Measurements from ENCODE around the gene NPW. TPM values are rescaled to one million over a fixed set of nuclear protein-coding genes. Genes with fewer than 3 reads are reported as not detected.

Gene NPW
- total RNA-seq, 2 experiments from 2014 or later = 29.1 to 34.2 TPM

DNA sequence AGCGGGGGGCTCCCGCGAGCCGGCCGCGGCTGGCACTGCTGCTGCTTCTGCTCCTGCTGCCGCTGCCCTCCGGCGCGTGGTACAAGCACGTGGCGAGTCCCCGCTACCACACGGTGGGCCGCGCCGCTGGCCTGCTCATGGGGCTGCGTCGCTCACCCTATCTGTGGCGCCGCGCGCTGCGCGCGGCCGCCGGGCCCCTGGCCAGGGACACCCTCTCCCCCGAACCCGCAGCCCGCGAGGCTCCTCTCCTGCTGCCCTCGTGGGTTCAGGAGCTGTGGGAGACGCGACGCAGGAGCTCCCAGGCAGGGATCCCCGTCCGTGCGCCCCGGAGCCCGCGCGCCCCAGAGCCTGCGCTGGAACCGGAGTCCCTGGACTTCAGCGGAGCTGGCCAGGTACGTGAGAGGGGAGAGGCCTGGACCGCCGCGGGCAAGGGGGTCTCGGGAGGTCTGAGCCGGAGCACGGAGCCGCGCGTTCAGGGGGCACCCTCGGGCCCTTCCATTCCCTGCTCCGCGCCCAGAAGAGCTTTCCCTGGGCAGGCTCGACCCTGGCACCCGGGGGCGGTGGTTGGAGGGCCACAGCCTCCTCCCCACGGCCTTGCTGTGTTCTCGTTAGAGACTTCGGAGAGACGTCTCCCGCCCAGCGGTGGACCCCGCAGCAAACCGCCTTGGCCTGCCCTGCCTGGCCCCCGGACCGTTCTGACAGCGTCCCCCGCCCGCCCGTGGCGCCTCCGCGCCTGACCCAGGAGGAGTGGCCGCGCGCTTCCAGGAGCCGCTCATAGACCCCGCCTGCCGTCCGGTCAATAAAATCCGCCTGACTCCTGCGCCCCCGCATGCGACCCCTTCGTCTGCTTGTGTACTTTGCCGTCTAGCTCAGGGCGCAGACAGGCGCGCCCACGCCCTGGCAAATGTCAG, 591 bp downstream of the NPW start:
- Mint-ChIP-seq H3K36me3 (peaks cover 4% of the 10 kb centered on the region), H3K4me3 (peak overlapping the region; percentile 74), H3K27ac (no peak overlapping the region), H3K9me3 (no peaks in the 10 kb centered on the region), H3K27me3 (peaks cover 41% of the 10 kb centered on the region), H3K4me1 (peaks cover 14% of the 10 kb centered on the region)
- peak; percentile 27 for DNase-seq

DNA sequence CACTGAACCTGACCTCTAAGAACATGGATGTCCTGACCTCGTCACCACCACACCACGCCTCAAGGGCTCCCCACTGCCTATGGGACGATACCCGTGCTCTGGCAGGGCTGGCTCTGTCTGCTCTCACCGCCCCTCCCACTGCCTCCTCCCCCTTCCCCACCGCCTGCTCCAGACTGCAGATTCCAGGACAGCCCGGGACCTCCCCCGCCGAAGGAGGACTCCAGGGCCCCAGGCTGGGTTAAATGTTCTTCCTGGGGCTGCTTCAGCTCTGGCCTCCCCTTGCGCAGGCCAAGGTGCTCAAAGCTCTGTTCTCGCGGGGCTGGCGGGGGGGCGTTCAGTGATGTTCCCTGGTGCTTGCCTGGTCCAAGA, 3.1 kb downstream of the NPW start:
- peak overlapping the region; percentile 70 for H3K4me3 Mint-ChIP-seq
- peaks cover 48% of the 10 kb centered on the region for H3K27me3 Mint-ChIP-seq
- peaks cover 4% of the 10 kb centered on the region for H3K36me3 Mint-ChIP-seq
- H3K9me3 Mint-ChIP-seq = no peaks in the 10 kb centered on the region
- H3K4me1 Mint-ChIP-seq = peaks cover 18% of the 10 kb centered on the region
- H3K27ac Mint-ChIP-seq = no peak overlapping the region
- DNase-seq = no peak

DNA sequence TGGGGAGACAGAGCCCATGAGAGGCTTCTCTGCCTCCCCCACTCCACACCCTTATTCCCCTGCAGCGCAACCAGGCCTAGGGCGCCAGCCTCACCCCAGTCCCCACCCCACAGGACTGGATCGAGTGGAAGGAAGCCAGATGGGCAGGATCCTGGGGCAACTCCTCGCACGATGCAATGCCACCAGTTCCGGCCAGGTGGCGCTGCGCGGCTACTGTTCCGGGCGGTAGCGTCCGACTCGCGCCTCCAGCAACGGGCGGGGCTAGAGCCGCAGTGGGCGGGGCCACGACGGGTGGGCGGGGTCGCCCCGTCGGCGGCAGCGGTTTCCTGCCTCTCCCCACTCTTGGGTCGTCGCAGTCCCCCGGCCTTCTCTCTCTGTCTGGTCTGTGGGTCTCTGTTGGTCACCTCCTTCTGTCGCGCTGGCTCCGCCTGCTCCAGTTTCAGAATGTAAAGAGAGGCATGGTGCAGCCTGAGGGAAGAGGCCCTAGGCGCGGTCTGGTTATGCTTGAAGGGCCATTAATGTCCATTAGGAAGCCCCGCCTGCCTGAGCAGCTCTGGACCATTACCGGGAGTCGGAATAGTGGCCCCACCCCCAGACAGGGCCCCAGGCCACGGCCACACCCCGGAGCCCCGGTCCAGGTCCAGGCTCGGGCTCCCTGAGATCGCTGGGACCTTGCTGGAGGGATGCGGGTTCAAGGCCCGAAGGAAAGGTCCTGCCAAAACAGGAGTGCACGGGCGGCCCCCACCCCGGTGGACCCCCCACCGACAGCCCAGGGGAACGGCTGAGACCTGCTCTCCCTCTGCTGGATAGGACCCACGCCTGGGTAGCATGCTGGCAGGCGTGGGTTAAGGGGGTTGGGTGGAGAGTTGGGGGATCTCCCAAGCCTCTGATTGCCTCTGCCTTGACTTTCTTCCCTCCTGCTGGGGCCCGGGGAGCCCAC, 3.8 kb downstream of the NPW start:
- peak overlapping the region; percentile 70 for H3K4me3 Mint-ChIP-seq
- H3K4me1 Mint-ChIP-seq = peaks cover 18% of the 10 kb centered on the region
- H3K9me3 Mint-ChIP-seq = no peaks in the 10 kb centered on the region
- DNase-seq = peak; percentile 93
- H3K27me3 Mint-ChIP-seq = peaks cover 44% of the 10 kb centered on the region
- H3K27ac Mint-ChIP-seq = peak overlapping the region; percentile 68
- peaks cover 4% of the 10 kb centered on the region for H3K36me3 Mint-ChIP-seq

DNA sequence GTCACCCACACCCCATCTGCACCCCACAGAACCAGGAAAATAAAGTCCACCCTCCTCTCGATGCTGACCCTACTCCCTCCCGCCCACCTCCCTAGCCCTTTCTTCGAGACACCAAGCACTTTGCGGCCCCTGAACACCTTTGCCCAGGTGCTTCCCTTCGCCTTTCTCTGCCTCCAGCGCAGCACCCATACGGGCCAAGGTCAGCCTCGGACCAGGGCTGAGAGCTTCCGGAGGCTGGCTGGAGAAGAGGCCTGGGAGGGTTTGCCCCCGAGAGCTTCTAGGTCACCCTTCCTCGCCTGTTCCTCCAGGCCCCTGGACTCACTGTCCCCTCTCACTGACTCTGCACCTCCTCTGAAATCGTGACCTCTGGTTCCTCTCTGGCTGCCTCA, 4.4 kb downstream of the NPW start:
- Mint-ChIP-seq H3K27ac (no peak overlapping the region), H3K36me3 (peaks cover 4% of the 10 kb centered on the region), H3K27me3 (peaks cover 39% of the 10 kb centered on the region), H3K4me3 (no peak overlapping the region), H3K4me1 (peaks cover 18% of the 10 kb centered on the region), H3K9me3 (no peaks in the 10 kb centered on the region)
- no peak for DNase-seq

DNA sequence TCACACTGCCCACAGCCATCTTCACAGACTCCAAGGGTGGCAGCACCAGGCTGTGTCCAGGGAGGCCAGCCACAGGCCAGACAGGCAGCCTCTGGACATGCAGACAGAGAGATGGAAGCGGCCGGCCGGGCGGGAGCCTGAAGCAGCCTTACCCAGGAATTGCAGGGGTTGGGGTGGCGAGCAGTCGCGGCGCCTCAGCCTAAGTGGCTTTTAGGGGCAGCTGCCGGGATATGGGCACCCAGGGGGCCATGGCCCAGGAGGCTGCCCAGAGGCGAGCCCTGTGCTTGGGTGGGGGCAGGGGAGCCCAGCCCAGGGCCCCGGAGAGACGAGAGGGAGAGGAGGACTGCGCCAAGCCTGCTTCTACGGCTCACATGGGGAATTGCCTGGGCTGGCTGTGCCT, 5.7 kb downstream of the NPW start:
- Mint-ChIP-seq H3K9me3 (no peaks in the 10 kb centered on the region), H3K36me3 (peaks cover 4% of the 10 kb centered on the region), H3K4me1 (peaks cover 18% of the 10 kb centered on the region), H3K27ac (no peak overlapping the region), H3K27me3 (peaks cover 35% of the 10 kb centered on the region), H3K4me3 (no peak overlapping the region)
- DNase-seq = no peak

DNA sequence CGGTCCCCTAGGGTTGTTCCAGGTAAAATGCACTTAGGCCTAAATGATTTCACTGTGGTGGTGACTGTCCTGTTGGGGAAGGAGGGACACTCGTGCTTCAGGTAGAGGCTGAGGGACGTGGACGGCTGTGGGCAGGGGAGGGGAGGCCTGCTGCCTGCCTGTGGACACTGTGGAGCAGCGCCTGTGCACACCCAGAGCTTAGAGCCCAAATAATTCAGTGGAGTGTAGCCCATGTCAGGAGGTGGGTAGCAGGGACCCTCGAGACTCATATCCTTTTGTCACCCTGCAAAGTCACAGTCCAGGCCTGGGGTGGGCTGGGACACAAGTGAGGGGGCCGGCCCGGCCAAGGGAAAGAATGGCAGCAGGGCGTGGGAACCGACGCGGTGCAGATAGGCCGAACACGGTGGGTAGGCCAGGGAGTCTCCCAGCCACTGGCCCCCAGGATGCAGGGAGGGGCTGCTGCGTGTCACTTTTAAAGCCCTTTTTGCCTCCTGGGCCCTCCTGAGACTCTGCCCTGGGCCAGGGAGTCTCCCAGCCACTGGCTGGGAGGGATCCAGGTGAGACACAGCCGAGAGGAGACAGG, 6.4 kb downstream of the NPW start:
- H3K4me3 Mint-ChIP-seq = peak overlapping the region; percentile 47

DNA sequence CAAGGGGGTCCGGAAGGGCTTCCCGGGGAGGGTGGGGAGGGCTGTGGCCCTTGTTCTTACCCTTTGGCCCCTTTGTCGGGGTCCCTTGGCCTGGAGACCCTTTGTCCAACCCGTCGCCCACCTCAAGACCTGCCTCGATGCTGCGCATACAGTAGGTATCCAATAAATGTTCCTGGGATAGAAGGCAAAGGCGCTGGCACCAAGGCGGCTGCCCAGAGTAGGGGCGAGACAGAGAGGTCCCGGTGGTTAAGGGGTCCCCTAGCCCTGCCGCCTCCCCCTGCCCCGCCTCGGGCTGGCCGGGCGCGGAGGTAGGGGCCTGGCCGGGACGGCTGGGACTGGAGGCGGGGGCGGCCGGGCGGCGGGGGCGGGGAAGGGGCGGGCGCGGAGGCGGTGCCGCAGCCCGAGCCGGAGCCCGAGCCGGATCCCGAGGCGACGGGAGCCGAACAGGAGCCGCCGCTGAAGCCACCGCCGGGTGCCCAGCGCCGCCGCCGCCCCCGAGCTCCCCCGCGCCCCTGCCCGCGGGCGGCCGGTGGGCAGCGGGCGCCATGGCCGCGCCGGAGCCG, 7.0 kb downstream of the NPW start, which contains the start of gene NHERF2:
NHERF2 (plus strand) TSS at position 442 of the 563 bp plus-strand sequence; CDS start at position 546, 104 bp downstream.
- Mint-ChIP-seq H3K4me3 (peak within 1 kb of the TSS; percentile 54), H3K4me1 (peaks cover 12% of the 10 kb centered on the region), H3K36me3 (peaks cover 2% of the 10 kb centered on the region), H3K9me3 (no peaks in the 10 kb centered on the region), H3K27ac (no peak within 1 kb of the TSS), H3K27me3 (peaks cover 23% of the 10 kb centered on the region)
- no peak for DNase-seq

More for the DNA sequence above, 6.4 kb downstream of the NPW start:
- H3K4me1 Mint-ChIP-seq = peaks cover 13% of the 10 kb centered on the region
- H3K9me3 Mint-ChIP-seq = no peaks in the 10 kb centered on the region
- peaks cover 28% of the 10 kb centered on the region for H3K27me3 Mint-ChIP-seq
- H3K36me3 Mint-ChIP-seq = peaks cover 2% of the 10 kb centered on the region
- DNase-seq = no peak
- no peak overlapping the region for H3K27ac Mint-ChIP-seq

DNA sequence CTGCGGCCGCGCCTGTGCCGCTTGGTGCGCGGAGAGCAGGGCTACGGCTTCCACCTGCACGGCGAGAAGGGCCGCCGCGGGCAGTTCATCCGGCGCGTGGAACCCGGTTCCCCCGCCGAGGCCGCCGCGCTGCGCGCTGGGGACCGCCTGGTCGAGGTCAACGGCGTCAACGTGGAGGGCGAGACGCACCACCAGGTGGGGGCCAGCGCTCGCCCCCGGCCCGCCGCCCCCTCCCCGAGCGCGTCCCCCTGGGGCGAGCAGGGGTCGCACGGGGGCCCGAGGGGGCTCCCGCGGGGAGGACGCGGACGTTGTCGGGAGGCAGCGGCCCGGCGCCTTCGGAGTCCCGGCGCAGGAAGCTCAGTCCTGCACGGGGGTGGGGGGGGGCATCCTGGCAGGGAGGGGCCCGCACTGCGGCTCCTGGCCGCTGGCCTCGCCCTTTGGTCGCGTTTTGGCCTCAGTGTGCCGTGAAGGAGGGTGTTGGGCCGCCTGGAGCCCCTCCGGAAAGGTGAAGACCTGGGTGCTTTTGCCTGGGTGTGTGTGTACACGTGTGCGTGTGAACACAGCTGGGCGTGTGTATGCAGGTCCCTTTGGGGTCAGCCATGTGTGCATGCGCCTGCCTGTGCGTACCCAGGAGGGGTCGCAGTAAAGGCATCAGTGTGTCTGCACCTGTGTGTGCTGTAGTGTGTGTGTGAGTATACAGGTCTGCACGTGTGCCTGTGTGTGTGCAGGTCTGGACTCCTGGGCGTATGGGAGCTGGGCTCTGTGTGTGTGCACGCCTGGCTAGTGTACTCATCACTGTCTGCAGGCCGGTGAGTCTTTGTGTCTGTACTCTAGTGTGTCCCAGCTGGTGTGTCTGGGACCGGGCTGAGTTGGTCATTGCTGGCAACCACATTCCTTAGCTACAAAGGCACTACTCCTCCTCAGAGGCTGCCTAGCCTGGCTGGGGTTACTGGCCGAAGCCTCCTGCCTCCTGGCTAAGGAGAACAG, 7.7 kb downstream of the NPW start:
- H3K9me3 Mint-ChIP-seq = no peaks in the 10 kb centered on the region
- H3K4me1 Mint-ChIP-seq = peaks cover 11% of the 10 kb centered on the region
- peaks cover 15% of the 10 kb centered on the region for H3K27me3 Mint-ChIP-seq
- peak overlapping the region; percentile 54 for H3K4me3 Mint-ChIP-seq
- peaks cover 2% of the 10 kb centered on the region for H3K36me3 Mint-ChIP-seq
- H3K27ac Mint-ChIP-seq = no peak overlapping the region
- DNase-seq = no peak

DNA sequence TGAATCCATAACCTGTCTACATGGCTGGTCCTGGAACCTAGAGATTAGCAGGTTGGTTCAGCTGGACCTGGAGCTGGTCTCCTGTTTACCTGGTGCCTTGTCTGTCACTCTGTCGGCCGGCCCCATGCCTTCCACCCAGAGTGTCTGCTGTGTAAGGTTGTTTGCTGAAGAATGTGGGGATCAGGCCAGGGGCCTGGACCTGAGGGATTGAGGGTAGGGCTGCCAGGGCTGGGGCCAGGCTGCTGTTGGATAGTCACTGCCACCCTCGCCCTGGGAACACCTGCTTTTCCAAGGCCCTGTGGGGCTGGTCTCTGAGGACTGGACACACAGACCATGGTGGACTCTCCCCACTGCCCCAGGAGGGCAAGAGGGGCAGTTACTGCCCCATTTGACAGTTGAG, 8.6 kb downstream of the NPW start:
- peaks cover 6% of the 10 kb centered on the region for H3K4me1 Mint-ChIP-seq
- no peak overlapping the region for H3K4me3 Mint-ChIP-seq
- H3K9me3 Mint-ChIP-seq = no peaks in the 10 kb centered on the region
- H3K27me3 Mint-ChIP-seq = peaks cover 7% of the 10 kb centered on the region
- no peak overlapping the region for H3K27ac Mint-ChIP-seq
- no peak for DNase-seq
- no peaks in the 10 kb centered on the region for H3K36me3 Mint-ChIP-seq

DNA sequence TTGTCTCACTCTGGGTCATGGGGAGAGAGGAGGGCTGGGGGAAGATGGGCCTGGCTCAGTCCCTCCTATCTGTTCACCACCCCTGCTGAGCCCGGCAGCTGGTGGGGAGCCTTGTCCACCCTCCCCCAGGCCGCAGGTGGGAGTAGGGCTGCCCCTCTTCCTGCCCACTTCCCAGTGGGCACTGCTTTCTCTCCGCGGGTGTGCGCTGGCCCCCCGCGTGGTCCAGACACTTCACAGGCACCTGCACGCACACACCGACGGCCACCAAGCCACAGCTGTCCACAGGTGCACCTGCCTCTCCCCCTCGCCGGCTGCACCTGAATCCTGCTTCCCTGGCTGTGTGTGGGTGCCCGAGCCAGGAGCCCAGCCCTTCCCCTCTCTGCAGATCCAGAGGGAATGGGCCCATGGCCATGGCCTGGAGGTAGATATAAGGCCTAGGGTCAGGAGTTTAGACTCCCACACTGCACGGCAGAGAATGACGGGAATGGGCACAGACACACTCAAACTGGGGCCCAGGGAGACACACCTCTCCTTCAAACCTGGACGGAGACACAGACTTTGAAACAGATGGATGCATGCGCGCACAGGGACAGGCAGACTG, 9.1 kb downstream of the NPW start:
- no peaks in the 10 kb centered on the region for H3K9me3 Mint-ChIP-seq
- H3K27ac Mint-ChIP-seq = no peak overlapping the region
- H3K36me3 Mint-ChIP-seq = no peaks in the 10 kb centered on the region
- H3K4me1 Mint-ChIP-seq = peaks cover 6% of the 10 kb centered on the region
- no peak overlapping the region for H3K4me3 Mint-ChIP-seq
- H3K27me3 Mint-ChIP-seq = peaks cover 7% of the 10 kb centered on the region
- DNase-seq = no peak

DNA sequence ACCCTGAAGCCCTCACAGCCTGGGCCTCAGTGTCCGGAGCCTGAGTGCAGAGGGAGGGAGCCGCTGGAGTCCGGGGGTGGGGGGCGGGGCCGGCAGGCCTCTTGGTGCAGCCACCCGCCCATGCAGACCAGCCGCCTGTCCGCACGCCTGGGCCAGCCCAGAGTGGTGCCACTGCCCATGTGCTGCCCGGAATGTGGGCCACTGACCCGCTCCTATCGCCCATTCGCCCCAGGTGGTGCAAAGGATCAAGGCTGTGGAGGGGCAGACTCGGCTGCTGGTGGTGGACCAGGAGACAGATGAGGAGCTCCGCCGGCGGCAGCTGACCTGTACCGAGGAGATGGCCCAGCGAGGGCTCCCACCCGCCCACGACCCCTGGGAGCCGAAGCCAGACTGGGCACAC, 9.8 kb downstream of the NPW start:
- H3K27ac Mint-ChIP-seq = no peak overlapping the region
- no peak for DNase-seq
- H3K4me1 Mint-ChIP-seq = peaks cover 4% of the 10 kb centered on the region
- H3K36me3 Mint-ChIP-seq = no peaks in the 10 kb centered on the region
- no peak overlapping the region for H3K4me3 Mint-ChIP-seq
- no peaks in the 10 kb centered on the region for H3K9me3 Mint-ChIP-seq
- H3K27me3 Mint-ChIP-seq = peaks cover 7% of the 10 kb centered on the region

DNA sequence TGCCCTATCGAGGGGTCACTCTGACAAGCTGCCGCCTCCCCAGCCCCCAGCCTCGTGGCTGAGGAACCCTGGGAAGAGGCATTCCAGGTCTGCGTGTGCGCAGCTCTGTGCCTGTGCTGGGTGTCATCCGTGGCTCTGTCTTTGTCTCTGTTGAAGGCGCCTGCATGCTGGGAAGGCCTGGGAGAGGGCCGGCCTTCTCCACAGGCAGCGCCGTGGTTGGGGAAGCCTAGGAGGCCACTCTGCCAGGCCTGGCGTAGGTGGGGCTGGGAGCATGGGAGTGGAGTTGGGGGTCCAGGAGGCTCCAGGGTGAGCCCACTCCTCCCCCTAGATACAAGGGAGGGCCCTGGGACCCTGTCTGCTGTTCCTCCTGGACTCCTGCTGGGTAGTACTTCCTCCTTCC, 10.5 kb downstream of the NPW start:
- H3K4me1 Mint-ChIP-seq = peaks cover 4% of the 10 kb centered on the region
- no peak overlapping the region for H3K4me3 Mint-ChIP-seq
- H3K27me3 Mint-ChIP-seq = peaks cover 7% of the 10 kb centered on the region
- H3K36me3 Mint-ChIP-seq = no peaks in the 10 kb centered on the region
- no peak overlapping the region for H3K27ac Mint-ChIP-seq
- DNase-seq = no peak
- H3K9me3 Mint-ChIP-seq = no peaks in the 10 kb centered on the region

DNA sequence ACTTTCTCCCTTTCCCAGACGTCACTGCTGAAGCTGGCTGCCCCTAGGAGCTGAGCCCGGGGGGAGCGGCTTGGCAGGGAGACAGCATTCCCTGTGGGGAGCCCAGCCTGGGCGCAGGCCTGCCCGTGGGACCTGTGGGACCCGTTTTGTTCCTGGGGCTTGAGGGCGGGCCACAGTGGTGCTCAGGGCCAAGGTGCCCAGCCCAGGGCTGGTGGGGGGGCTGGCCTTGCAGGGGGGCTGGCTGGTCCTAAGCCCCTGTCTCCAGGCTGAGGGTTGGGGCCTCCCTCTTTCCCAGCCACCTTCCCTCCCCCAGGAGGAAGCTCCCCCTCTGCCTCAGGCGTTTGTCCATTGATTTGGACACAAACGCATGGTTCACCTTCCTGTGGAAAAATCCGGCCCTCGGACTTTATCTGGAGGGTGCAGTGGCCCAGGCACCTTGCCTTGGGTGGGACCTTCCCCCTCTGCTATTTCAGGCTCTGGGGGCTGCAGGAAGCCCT, 11.5 kb downstream of the NPW start:
- no peak overlapping the region for H3K27ac Mint-ChIP-seq
- H3K27me3 Mint-ChIP-seq = peaks cover 3% of the 10 kb centered on the region
- H3K4me3 Mint-ChIP-seq = no peak overlapping the region
- DNase-seq = no peak
- no peaks in the 10 kb centered on the region for H3K4me1 Mint-ChIP-seq
- H3K9me3 Mint-ChIP-seq = no peaks in the 10 kb centered on the region
- no peaks in the 10 kb centered on the region for H3K36me3 Mint-ChIP-seq
